Trophoblast cell (in vitro differentiated cells and primary cell): ENCODE data around the gene SNX25.
"Not testable (repeated sequence)": the region's sequence is repeated elsewhere in the genome, so short reads cannot be mapped to it uniquely, and the experiment has no call there.

Experiments used
- DNase-seq, 2 donors: peaks; one replicate each; pipeline ENCODE4 v3.0.0-alpha.2; 2016
- H2AFZ ChIP-seq: 2 replicates; pipeline ENCODE4 v1.6.1; 2013; ENCODE audit warnings: low read length, moderate library complexity, mild to moderate bottlenecking; ENCODE audit not compliant: insufficient read depth, poor library complexity
- H2AK5ac ChIP-seq: 2 replicates; pipeline ENCODE4 v1.6.1; 2013; ENCODE audit warnings: mild to moderate bottlenecking, low read length
- H2BK120ac ChIP-seq: 2 replicates; pipeline ENCODE4 v1.6.1; 2013; ENCODE audit warnings: low read length, mild to moderate bottlenecking, moderate library complexity; ENCODE audit not compliant: insufficient read depth, poor library complexity
- H2BK12ac ChIP-seq: 2 replicates; pipeline ENCODE4 v1.6.1; 2013; ENCODE audit warnings: mild to moderate bottlenecking, low read length, moderate library complexity
- H2BK5ac ChIP-seq: 2 replicates; pipeline ENCODE4 v1.6.1; 2013; ENCODE audit warnings: low read length, low read depth, moderate library complexity, mild to moderate bottlenecking; ENCODE audit not compliant: poor library complexity
- H3K14ac ChIP-seq: 2 replicates; pipeline ENCODE4 v1.6.1; 2013; ENCODE audit warnings: mild to moderate bottlenecking, low read length
- H3K18ac ChIP-seq: 2 replicates; pipeline ENCODE4 v1.6.1; 2013; ENCODE audit warnings: mild to moderate bottlenecking, low read length
- H3K23ac ChIP-seq: 2 replicates; pipeline ENCODE4 v1.6.1; 2013; ENCODE audit warnings: low read length
- H3K27ac ChIP-seq: 2 replicates; pipeline ENCODE4 v1.5.1; 2013; ENCODE audit warnings: low read depth, mild to moderate bottlenecking, inconsistent platforms, low read length, moderate library complexity
- H3K27me3 ChIP-seq: 2 replicates; pipeline ENCODE4 v1.6.1; 2013; ENCODE audit warnings: inconsistent platforms, mild to moderate bottlenecking, low read length, moderate library complexity; ENCODE audit not compliant: insufficient read depth
- H3K36me3 ChIP-seq, 2 experiments: 1 replicate in 1 of 2; 2 replicates in 1 of 2; pipeline ENCODE4 v1.6.1; 2013; ENCODE audit warnings: low read length in 2 of 2, mild to moderate bottlenecking in 2 of 2, moderate library complexity in 1 of 2; ENCODE audit not compliant: insufficient read depth in 2 of 2, control insufficient read depth in 1 of 2
- H3K4ac ChIP-seq: 2 replicates; pipeline ENCODE4 v1.6.1; 2013; ENCODE audit warnings: low read depth, mild to moderate bottlenecking, low read length, moderate library complexity
- H3K4me1 ChIP-seq, 2 experiments: 1 replicate in 1 of 2; 2 replicates in 1 of 2; pipeline ENCODE4 v1.6.1; 2013; ENCODE audit warnings: low read length in 2 of 2, mild to moderate bottlenecking in 2 of 2, moderate library complexity in 1 of 2; ENCODE audit not compliant: insufficient read depth in 2 of 2, control insufficient read depth in 1 of 2
- H3K4me2 ChIP-seq: 2 replicates; pipeline ENCODE4 v1.6.1; 2013; ENCODE audit warnings: inconsistent platforms, mild to moderate bottlenecking, low read length, moderate library complexity
- H3K4me3 ChIP-seq: 2 replicates; pipeline ENCODE4 v1.5.1; 2013; ENCODE audit warnings: mild to moderate bottlenecking, low read depth, low read length, inconsistent platforms
- H3K79me1 ChIP-seq: one replicate; pipeline ENCODE4 v1.6.1; 2013; ENCODE audit warnings: low read length
- H3K79me2 ChIP-seq: 2 replicates; pipeline ENCODE4 v1.6.1; 2013; ENCODE audit warnings: low read length, mild to moderate bottlenecking; ENCODE audit not compliant: control insufficient read depth, insufficient read depth, poor library complexity
- H3K9ac ChIP-seq: 2 replicates; pipeline ENCODE4 v1.6.1; 2013; ENCODE audit warnings: mild to moderate bottlenecking, low read length
- H3K9me3 ChIP-seq: 2 replicates; pipeline ENCODE4 v1.6.1; 2013; ENCODE audit warnings: low read depth, mild to moderate bottlenecking, control low read depth, inconsistent platforms, low read length; ENCODE audit not compliant: insufficient read depth
- H4K12ac ChIP-seq: 2 replicates; pipeline ENCODE4 v1.6.1; 2013; ENCODE audit warnings: low read depth, mild to moderate bottlenecking, low read length, moderate library complexity
- H4K8ac ChIP-seq: 2 replicates; pipeline ENCODE4 v1.6.1; 2013; ENCODE audit warnings: low read depth, mild to moderate bottlenecking, low read length, moderate library complexity
- H4K91ac ChIP-seq: one replicate; pipeline ENCODE4 v1.6.1; 2013; ENCODE audit warnings: low read depth, mild to moderate bottlenecking, low read length, moderate library complexity
- WGBS: extraction: QIAGEN DNeasy Blood & Tissue Kit; methylation state at CpG from one replicate; pipeline ENCODE4 v1.1.7; 2013; ENCODE audit warnings: missing lambda C conversion rate; ENCODE audit not compliant: insufficient read length, insufficient coverage; ENCODE audit errors: extremely low coverage; 5-methylcytosine and 5-hydroxymethylcytosine counted together

Gene SNX25

GRCh38 chr4:185324361-185324760 is 115.0 kb downstream of the SNX25 start:
- not testable (repeated sequence) for H3K79me2 ChIP-seq, H3K4me3 ChIP-seq, H4K91ac ChIP-seq, H3K27ac ChIP-seq, H4K8ac ChIP-seq, H3K27me3 ChIP-seq, H3K4ac ChIP-seq, H2AK5ac ChIP-seq, H2AFZ ChIP-seq, H3K23ac ChIP-seq, H3K14ac ChIP-seq, H3K79me1 ChIP-seq, H3K4me2 ChIP-seq, H2BK12ac ChIP-seq, H2BK120ac ChIP-seq, H2BK5ac ChIP-seq, H4K12ac ChIP-seq, DNase-seq, H3K18ac ChIP-seq, H3K9ac ChIP-seq, H3K4me1 ChIP-seq, H3K9me3 ChIP-seq
- peaks cover 12 to 14% of the 10 kb centered on the region in 2 experiments for H3K36me3 ChIP-seq
- no CpG with 5 or more reads among the region's 6 CpGs for WGBS

DNA sequence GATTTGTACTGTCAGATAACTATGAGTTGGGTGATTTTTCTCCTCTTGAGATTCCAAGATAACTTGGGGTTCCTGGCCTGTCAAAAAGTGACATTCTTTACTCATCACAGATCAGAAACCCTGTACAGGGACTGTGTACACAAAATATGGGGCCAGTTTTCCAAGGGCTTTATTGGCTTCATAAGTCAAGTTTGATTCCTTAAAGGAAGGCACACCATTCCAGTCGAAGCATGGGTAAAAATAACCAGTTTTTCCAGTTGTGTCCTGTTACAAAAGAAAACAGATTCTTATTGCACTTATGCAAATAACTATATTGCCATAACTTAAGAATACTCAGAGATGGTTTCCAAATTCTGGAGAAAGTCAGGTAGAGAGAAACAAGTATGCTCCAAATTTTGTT is 116.3 kb downstream of the SNX25 start:
- H2BK12ac ChIP-seq, H3K9me3 ChIP-seq, H3K4ac ChIP-seq, H4K12ac ChIP-seq, H2BK5ac ChIP-seq, H2AK5ac ChIP-seq, H3K23ac ChIP-seq, H3K79me1 ChIP-seq, H2BK120ac ChIP-seq, H3K4me2 ChIP-seq, H3K14ac ChIP-seq, H3K9ac ChIP-seq, H3K27me3 ChIP-seq, H4K91ac ChIP-seq, H4K8ac ChIP-seq, H3K79me2 ChIP-seq, H2AFZ ChIP-seq, H3K18ac ChIP-seq, H3K4me3 ChIP-seq, H3K4me1 ChIP-seq: not testable (repeated sequence)
- peak in 1 of 2 donors; percentile 80 for DNase-seq
- Histone ChIP-seq H3K36me3 (peaks cover 16 to 18% of the 10 kb centered on the region in 2 experiments), H3K27ac (peak overlapping the region; percentile 17)
- no CpG with 5 or more reads among the region's 1 CpG for WGBS

DNA sequence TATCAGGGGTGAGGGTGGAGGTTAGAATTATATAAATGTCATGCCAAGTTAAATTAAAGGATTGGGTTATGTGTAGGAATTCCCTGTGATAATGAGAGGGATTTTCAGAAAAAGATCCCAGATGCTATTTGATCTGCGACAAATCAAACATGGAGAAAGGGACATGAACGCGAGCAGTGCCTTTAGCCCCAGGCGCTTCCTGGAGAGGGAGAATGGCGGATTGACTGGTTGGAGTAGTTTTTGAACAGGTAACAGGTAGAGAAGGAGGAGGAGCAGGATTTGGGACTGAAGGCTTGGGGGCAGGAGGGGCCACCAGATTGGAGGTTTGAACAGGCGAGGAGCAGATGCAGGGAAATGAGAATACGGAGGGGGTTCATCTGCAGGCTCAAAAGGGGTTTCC is 119.2 kb downstream of the SNX25 start:
- Histone ChIP-seq H2BK5ac (peak overlapping the region; percentile 40), H2AFZ (no peak overlapping the region)

GRCh38 chr4:185329879-185330510 is 120.6 kb downstream of the SNX25 start:
- not testable (repeated sequence) for H3K4ac ChIP-seq, H3K4me2 ChIP-seq, DNase-seq, H2AFZ ChIP-seq, H3K14ac ChIP-seq, H3K79me1 ChIP-seq, H3K27me3 ChIP-seq, H2BK120ac ChIP-seq, H2AK5ac ChIP-seq, H4K8ac ChIP-seq, H3K4me1 ChIP-seq, H4K12ac ChIP-seq, H2BK5ac ChIP-seq, H3K23ac ChIP-seq, H3K79me2 ChIP-seq, H3K18ac ChIP-seq, H3K4me3 ChIP-seq, H3K9me3 ChIP-seq, H3K9ac ChIP-seq
- peak overlapping the region; percentile 51 for H2BK12ac ChIP-seq
- H3K36me3 ChIP-seq: peaks cover 12% of the 10 kb centered on the region in 2 experiments
- WGBS: no CpG with 5 or more reads among the region's 2 CpGs
- peak overlapping the region; percentile 69 for H3K27ac ChIP-seq
- peak overlapping the region; percentile 64 for H4K91ac ChIP-seq

More for the DNA sequence above, 119.2 kb downstream of the SNX25 start:
- no peak overlapping the region for H3K14ac ChIP-seq
- no peak overlapping the region for H2BK120ac ChIP-seq
- no peak overlapping the region for H4K8ac ChIP-seq
- no peak overlapping the region for H2AK5ac ChIP-seq
- no peak overlapping the region for H3K23ac ChIP-seq
- H4K12ac ChIP-seq: no peak overlapping the region
- peak overlapping the region; percentile 64 for H2BK12ac ChIP-seq
- peaks cover 12% of the 10 kb centered on the region in 2 experiments for H3K36me3 ChIP-seq
- peaks cover 2% of the 10 kb centered on the region for H3K79me1 ChIP-seq
- DNase-seq: peak; percentile 17 to 30
- H3K4me2 ChIP-seq: no peak overlapping the region
- no peaks in the 10 kb centered on the region for H3K4me1 ChIP-seq
- no peaks in the 10 kb centered on the region for H3K27me3 ChIP-seq
- H3K9ac ChIP-seq: no peak overlapping the region
- no peak overlapping the region for H3K4me3 ChIP-seq
- H3K18ac ChIP-seq: peak overlapping the region; percentile 10
- H3K79me2 ChIP-seq: no peaks in the 10 kb centered on the region
- H3K4ac ChIP-seq: no peak overlapping the region
- peaks cover 10% of the 10 kb centered on the region for H3K9me3 ChIP-seq
- no CpG with 5 or more reads among the region's 7 CpGs for WGBS
- no peak overlapping the region for H4K91ac ChIP-seq
- no peak overlapping the region for H3K27ac ChIP-seq
